ENCODE results near the gene SRBD1. TPM values are rescaled to one million over a fixed set of nuclear protein-coding genes. Genes with fewer than 3 reads are reported as not detected.

Gene SRBD1
- total RNA-seq, 5 donors from 2014 or later (not counting 1 experiment from before 2014, with no cell fraction given) = 16.1 to 22.8 (median 20.7) TPM

DNA sequence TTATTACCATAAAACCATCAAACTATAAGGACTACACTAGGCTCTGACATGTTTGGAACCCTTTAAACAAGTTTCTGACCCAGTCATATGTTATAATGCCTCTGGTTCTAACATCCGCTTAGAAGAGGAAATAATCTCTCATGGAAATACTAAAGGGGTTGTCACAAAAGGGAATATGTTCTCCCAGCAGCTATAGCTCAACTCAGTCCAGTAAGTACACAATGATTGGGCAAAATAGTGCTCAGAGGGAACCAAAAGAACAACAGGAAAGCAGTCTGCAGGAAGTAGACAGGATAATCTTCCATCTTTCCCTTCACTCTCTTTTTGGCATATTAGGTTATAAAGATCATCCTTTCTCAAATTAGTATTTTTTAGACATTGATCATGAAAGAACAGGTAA lies 4.3 kb downstream of the SRBD1 start:
- Histone ChIP-seq H3K4me3 (ENCODE audit: control insufficient read depth in 1 of 2, extremely low read depth in 1 of 2, low read length in 1 of 2) (no peak overlapping the region), H3K36me3 (ENCODE audit: control insufficient read depth in 2 of 2, extremely low read depth in 1 of 2, insufficient read depth in 1 of 2, low read length in 1 of 2) (peaks cover 0 to 18% of the 10 kb centered on the region in 2 donors), H3K27me3 (replicated peaks in 1 of 2; ENCODE audit: control insufficient read depth in 2 of 2, extremely low read depth in 1 of 2, insufficient read depth in 2 of 2, low read length in 1 of 2) (no peaks in the 10 kb centered on the region), H3K9me3 (no peaks in the 10 kb centered on the region), H3K4me1 (ENCODE audit: control insufficient read depth in 1 of 2, extremely low read depth in 1 of 2, insufficient read depth in 2 of 2, low read length in 2 of 2) (peaks cover 0 to 6% of the 10 kb centered on the region in 2 experiments), H3K27ac (ENCODE audit: low read length) (no peak overlapping the region)
- CTCF ChIA-PET = no interaction called here
- Mint-ChIP-seq H3K9me3 (no peaks in the 10 kb centered on the region), H3K27ac (no peak overlapping the region), H3K36me3 (peaks cover 25% of the 10 kb centered on the region), H3K4me1 (peaks cover 24 to 34% (median 27%) of the 10 kb centered on the region in 3 donors), H3K4me3 (no peak overlapping the region), H3K27me3 (no peaks in the 10 kb centered on the region)
- WGBS (ENCODE audit: insufficient coverage) = no CpG with 5 or more reads among the region's 1 CpG
- DNase-seq (no peak), ATAC-seq (replicated peaks in 1 of 4) (no peak)
- POLR2A ChIA-PET = no interaction called here

GRCh38 chr2:45605116-45605515 lies 6.0 kb downstream of the SRBD1 start:
- no CpG with 5 or more reads among the region's 2 CpGs for WGBS (ENCODE audit: insufficient coverage)
- Mint-ChIP-seq H3K27me3 (no peaks in the 10 kb centered on the region), H3K9me3 (no peaks in the 10 kb centered on the region), H3K4me3 (no peak overlapping the region), H3K4me1 (peaks cover 18 to 20% (median 19%) of the 10 kb centered on the region in 3 donors), H3K36me3 (peaks cover 40% of the 10 kb centered on the region), H3K27ac (no peak overlapping the region)
- Histone ChIP-seq H3K9me3 (no peaks in the 10 kb centered on the region), H3K36me3 (ENCODE audit: control insufficient read depth in 2 of 2, extremely low read depth in 1 of 2, insufficient read depth in 1 of 2, low read length in 1 of 2) (peaks cover 0 to 33% of the 10 kb centered on the region in 2 donors), H3K27ac (ENCODE audit: low read length) (no peak overlapping the region), H3K4me1 (ENCODE audit: control insufficient read depth in 1 of 2, extremely low read depth in 1 of 2, insufficient read depth in 2 of 2, low read length in 2 of 2) (peaks cover 0 to 4% of the 10 kb centered on the region in 2 experiments), H3K4me3 (ENCODE audit: control insufficient read depth in 1 of 2, extremely low read depth in 1 of 2, low read length in 1 of 2) (no peak overlapping the region), H3K27me3 (replicated peaks in 1 of 2; ENCODE audit: control insufficient read depth in 2 of 2, extremely low read depth in 1 of 2, insufficient read depth in 2 of 2, low read length in 1 of 2) (no peaks in the 10 kb centered on the region)
- POLR2A ChIA-PET = interaction anchor here in 1 of 2 donors (0.7 kb wide), 1 partner anchor 74 kb away, joined by 3 read pairs; no protein-coding TSS in a partner anchor
- CTCF ChIA-PET = interaction anchor here in 1 of 2 donors (0.6 kb wide), 1 partner anchor 935 kb away, joined by 3 read pairs; no protein-coding TSS in a partner anchor
- ATAC-seq (replicated peaks in 1 of 4) (no peak), DNase-seq (no peak)

DNA sequence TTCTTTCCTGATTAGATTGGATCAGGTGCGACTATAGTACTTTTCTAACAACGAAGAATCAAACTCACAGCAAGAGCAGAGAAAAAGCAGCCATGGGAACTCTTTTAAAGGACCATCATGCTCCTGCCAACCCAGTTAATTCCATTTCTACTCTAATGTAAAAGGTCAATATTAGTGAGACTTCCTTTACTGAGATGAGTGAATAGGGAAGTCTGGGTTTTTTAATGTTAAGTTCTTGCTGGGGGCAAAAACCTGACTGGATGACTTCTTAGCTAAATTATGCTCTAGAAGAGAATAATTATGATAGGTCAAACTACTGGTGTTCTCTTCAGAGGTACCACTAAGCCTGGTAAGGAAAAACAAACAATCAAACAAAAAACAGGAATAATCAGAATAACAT lies 8.4 kb downstream of the SRBD1 start:
- H3K27me3 ChIP-seq (replicated peaks in 1 of 2; ENCODE audit: control insufficient read depth in 2 of 2, extremely low read depth in 1 of 2, insufficient read depth in 2 of 2, low read length in 1 of 2) = no peaks in the 10 kb centered on the region
- ChIA-PET POLR2A (no interaction called here), CTCF (interaction anchor here in 1 of 2 donors (1.5 kb wide), 1 partner anchor 17 kb away, joined by 3 read pairs; no protein-coding TSS in a partner anchor)
- Mint-ChIP-seq H3K9me3 (no peaks in the 10 kb centered on the region), H3K27me3 (no peaks in the 10 kb centered on the region), H3K4me1 (peaks cover 0 to 2% (median 2%) of the 10 kb centered on the region in 3 donors), H3K36me3 (peaks cover 63% of the 10 kb centered on the region), H3K27ac (no peak overlapping the region), H3K4me3 (no peak overlapping the region)
- WGBS (ENCODE audit: insufficient coverage) = 100% methylated on average over 1 of the region's 2 CpGs
- H3K27ac ChIP-seq (ENCODE audit: low read length) = no peak overlapping the region
- no peak overlapping the region for H3K4me3 ChIP-seq (ENCODE audit: control insufficient read depth in 1 of 2, extremely low read depth in 1 of 2, low read length in 1 of 2)
- no peaks in the 10 kb centered on the region for H3K9me3 ChIP-seq
- DNase-seq = no peak
- H3K36me3 ChIP-seq (ENCODE audit: control insufficient read depth in 2 of 2, extremely low read depth in 1 of 2, insufficient read depth in 1 of 2, low read length in 1 of 2) = peaks cover 0 to 53% of the 10 kb centered on the region in 2 donors
- no peaks in the 10 kb centered on the region for H3K4me1 ChIP-seq (ENCODE audit: control insufficient read depth in 1 of 2, extremely low read depth in 1 of 2, insufficient read depth in 2 of 2, low read length in 2 of 2)
- no peak for ATAC-seq (replicated peaks in 1 of 4)

GRCh38 chr2:45598545-45598944 lies 12.5 kb downstream of the SRBD1 start:
- Histone ChIP-seq H3K27me3 (replicated peaks in 1 of 2; ENCODE audit: control insufficient read depth in 2 of 2, extremely low read depth in 1 of 2, insufficient read depth in 2 of 2, low read length in 1 of 2) (no peaks in the 10 kb centered on the region), H3K4me3 (ENCODE audit: control insufficient read depth in 1 of 2, extremely low read depth in 1 of 2, low read length in 1 of 2) (no peak overlapping the region), H3K9me3 (no peaks in the 10 kb centered on the region), H3K27ac (ENCODE audit: low read length) (no peak overlapping the region), H3K4me1 (ENCODE audit: control insufficient read depth in 1 of 2, extremely low read depth in 1 of 2, insufficient read depth in 2 of 2, low read length in 2 of 2) (no peaks in the 10 kb centered on the region), H3K36me3 (ENCODE audit: control insufficient read depth in 2 of 2, extremely low read depth in 1 of 2, insufficient read depth in 1 of 2, low read length in 1 of 2) (peaks cover 0 to 51% of the 10 kb centered on the region in 2 donors)
- no peak for DNase-seq
- Mint-ChIP-seq H3K36me3 (peaks cover 71% of the 10 kb centered on the region), H3K27me3 (no peaks in the 10 kb centered on the region), H3K4me3 (no peak overlapping the region), H3K4me1 (peaks cover 0 to 2% (median 1%) of the 10 kb centered on the region in 3 donors), H3K27ac (no peak overlapping the region), H3K9me3 (no peaks in the 10 kb centered on the region)
- no peak for ATAC-seq (replicated peaks in 1 of 4)
- ChIA-PET POLR2A (no interaction called here), CTCF (interaction anchor here in 1 of 2 donors (0.6 kb wide), 1 partner anchor 1678 kb away, joined by 3 read pairs; no protein-coding TSS in a partner anchor)
- 100% methylated on average over 1 of the region's 4 CpGs for WGBS (ENCODE audit: insufficient coverage)

DNA sequence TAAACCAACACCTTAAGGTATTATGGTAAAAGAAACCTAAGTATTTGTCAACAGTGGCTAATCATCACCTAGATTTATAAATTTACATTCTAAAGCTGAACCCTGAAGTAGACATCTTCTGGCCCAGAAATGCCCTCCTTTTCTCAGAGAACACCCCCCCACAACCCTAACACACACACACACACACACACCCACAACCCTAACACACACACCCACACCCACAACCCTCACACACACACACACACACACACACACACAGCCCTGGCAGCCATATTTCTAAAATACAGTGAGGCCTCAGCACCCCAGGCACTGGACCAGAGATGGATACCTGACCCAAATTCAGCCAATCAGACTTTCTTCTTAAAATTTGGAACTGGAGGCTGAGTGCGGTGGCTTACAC lies 14.3 kb downstream of the SRBD1 start:
- Histone ChIP-seq H3K36me3 (ENCODE audit: control insufficient read depth in 2 of 2, extremely low read depth in 1 of 2, insufficient read depth in 1 of 2, low read length in 1 of 2) (peaks cover 0 to 43% of the 10 kb centered on the region in 2 donors), H3K27ac (ENCODE audit: low read length) (no peak overlapping the region), H3K4me3 (ENCODE audit: control insufficient read depth in 1 of 2, extremely low read depth in 1 of 2, low read length in 1 of 2) (no peak overlapping the region), H3K9me3 (no peaks in the 10 kb centered on the region), H3K4me1 (ENCODE audit: control insufficient read depth in 1 of 2, extremely low read depth in 1 of 2, insufficient read depth in 2 of 2, low read length in 2 of 2) (no peaks in the 10 kb centered on the region), H3K27me3 (replicated peaks in 1 of 2; ENCODE audit: control insufficient read depth in 2 of 2, extremely low read depth in 1 of 2, insufficient read depth in 2 of 2, low read length in 1 of 2) (no peaks in the 10 kb centered on the region)
- ChIA-PET POLR2A (interaction anchor here in 1 of 2 donors (0.6 kb wide), 1 partner anchor 1238 kb away, joined by 3 read pairs; no protein-coding TSS in a partner anchor), CTCF (interaction anchor here in 1 of 2 donors (1.0 kb wide), 1 partner anchor 13 kb away, joined by 5 read pairs; no protein-coding TSS in a partner anchor)
- Mint-ChIP-seq H3K4me3 (no peak overlapping the region), H3K9me3 (no peaks in the 10 kb centered on the region), H3K36me3 (peaks cover 71% of the 10 kb centered on the region), H3K4me1 (peaks cover 0 to 2% (median 0%) of the 10 kb centered on the region in 3 donors), H3K27ac (no peak overlapping the region), H3K27me3 (no peaks in the 10 kb centered on the region)
- ATAC-seq (replicated peaks in 1 of 4) (no peak), DNase-seq (no peak)
- 100% methylated on average over 1 of the region's 1 CpG for WGBS (ENCODE audit: insufficient coverage)

DNA sequence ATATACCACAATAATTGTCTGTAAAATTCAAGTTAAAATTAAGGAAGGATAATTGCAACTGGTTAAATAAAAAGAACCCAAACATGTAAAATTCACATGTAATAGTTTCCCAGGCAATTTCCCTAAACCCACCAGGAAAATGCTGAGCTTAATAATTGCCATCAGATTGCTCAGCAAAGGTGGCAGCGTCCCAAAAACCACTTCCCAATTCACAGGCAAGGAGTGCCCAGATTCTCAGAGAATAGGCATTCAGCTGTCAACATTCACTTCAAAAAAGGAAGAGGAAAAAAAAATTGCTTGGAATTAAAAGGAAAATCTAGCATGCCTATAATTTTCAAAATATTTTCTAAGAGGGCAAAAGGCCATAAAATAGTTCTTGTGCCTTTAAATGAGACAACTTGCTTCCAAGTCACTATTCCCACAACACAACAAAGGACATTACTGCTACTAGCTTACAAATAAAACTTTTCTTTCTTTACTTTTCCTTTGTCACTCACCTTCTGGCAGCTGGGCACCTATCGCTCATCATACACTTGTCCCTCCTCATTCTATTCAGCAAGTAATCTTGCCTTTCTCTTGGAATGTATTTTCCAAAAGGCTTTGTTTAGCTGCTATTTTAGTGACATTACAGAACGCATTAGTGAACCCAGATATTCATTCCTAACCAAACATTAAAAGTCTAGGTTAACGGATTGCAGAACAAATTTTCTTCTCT lies 15.2 kb downstream of the SRBD1 start:
- ChIA-PET CTCF (interaction anchor here in 1 of 2 donors (1.0 kb wide), 1 partner anchor 12 kb away, joined by 5 read pairs; no protein-coding TSS in a partner anchor), POLR2A (interaction anchor here in 1 of 2 donors (0.6 kb wide), 1 partner anchor 1237 kb away, joined by 3 read pairs; no protein-coding TSS in a partner anchor)
- no peaks in the 10 kb centered on the region for H3K9me3 ChIP-seq
- no peaks in the 10 kb centered on the region for H3K27me3 ChIP-seq (replicated peaks in 1 of 2; ENCODE audit: control insufficient read depth in 2 of 2, extremely low read depth in 1 of 2, insufficient read depth in 2 of 2, low read length in 1 of 2)
- Mint-ChIP-seq H3K27me3 (no peaks in the 10 kb centered on the region), H3K4me1 (peaks cover 0 to 6% (median 4%) of the 10 kb centered on the region in 3 donors), H3K9me3 (no peaks in the 10 kb centered on the region), H3K27ac (no peak overlapping the region), H3K36me3 (peaks cover 72% of the 10 kb centered on the region), H3K4me3 (no peak overlapping the region)
- DNase-seq = no peak
- H3K4me1 ChIP-seq (ENCODE audit: control insufficient read depth in 1 of 2, extremely low read depth in 1 of 2, insufficient read depth in 2 of 2, low read length in 2 of 2) = no peaks in the 10 kb centered on the region
- ATAC-seq (replicated peaks in 1 of 4) = no peak
- no peak overlapping the region for H3K4me3 ChIP-seq (ENCODE audit: control insufficient read depth in 1 of 2, extremely low read depth in 1 of 2, low read length in 1 of 2)
- 100% methylated on average over 2 of the region's 4 CpGs for WGBS (ENCODE audit: insufficient coverage)
- no peak overlapping the region for H3K27ac ChIP-seq (ENCODE audit: low read length)
- peaks cover 0 to 34% of the 10 kb centered on the region in 2 donors for H3K36me3 ChIP-seq (ENCODE audit: control insufficient read depth in 2 of 2, extremely low read depth in 1 of 2, insufficient read depth in 1 of 2, low read length in 1 of 2)

All from T-cell (primary cell).